ENCODE measurements around the gene DCAF16.

- TF ChIP-seq, protein P1, sequence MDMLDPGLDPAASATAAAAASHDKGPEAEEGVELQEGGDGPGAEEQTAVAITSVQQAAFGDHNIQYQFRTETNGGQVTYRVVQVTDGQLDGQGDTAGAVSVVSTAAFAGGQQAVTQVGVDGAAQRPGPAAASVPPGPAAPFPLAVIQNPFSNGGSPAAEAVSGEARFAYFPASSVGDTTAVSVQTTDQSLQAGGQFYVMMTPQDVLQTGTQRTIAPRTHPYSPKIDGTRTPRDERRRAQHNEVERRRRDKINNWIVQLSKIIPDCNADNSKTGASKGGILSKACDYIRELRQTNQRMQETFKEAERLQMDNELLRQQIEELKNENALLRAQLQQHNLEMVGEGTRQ (IDR thresholded peaks at IDR 0.05) = no peak
- TF ChIP-seq, protein P2, sequence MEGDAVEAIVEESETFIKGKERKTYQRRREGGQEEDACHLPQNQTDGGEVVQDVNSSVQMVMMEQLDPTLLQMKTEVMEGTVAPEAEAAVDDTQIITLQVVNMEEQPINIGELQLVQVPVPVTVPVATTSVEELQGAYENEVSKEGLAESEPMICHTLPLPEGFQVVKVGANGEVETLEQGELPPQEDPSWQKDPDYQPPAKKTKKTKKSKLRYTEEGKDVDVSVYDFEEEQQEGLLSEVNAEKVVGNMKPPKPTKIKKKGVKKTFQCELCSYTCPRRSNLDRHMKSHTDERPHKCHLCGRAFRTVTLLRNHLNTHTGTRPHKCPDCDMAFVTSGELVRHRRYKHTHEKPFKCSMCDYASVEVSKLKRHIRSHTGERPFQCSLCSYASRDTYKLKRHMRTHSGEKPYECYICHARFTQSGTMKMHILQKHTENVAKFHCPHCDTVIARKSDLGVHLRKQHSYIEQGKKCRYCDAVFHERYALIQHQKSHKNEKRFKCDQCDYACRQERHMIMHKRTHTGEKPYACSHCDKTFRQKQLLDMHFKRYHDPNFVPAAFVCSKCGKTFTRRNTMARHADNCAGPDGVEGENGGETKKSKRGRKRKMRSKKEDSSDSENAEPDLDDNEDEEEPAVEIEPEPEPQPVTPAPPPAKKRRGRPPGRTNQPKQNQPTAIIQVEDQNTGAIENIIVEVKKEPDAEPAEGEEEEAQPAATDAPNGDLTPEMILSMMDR (IDR thresholded peaks at IDR 0.05) = no peak
- TF ChIP-seq RCOR1 (IDR thresholded peaks at IDR 0.05; ENCODE audit: low read depth, low read length) (no peak), HDAC2 (IDR thresholded peaks at IDR 0.05) (no peak), JUN (IDR thresholded peaks at IDR 0.05) (no peak), NFE2L2 (conservative IDR thresholded peaks at IDR 0.05; ENCODE audit: low read length) (no peak)
- TF ChIP-seq, protein P3, sequence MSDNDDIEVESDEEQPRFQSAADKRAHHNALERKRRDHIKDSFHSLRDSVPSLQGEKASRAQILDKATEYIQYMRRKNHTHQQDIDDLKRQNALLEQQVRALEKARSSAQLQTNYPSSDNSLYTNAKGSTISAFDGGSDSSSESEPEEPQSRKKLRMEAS (IDR thresholded peaks at IDR 0.05) = no peak
Observed at GRCh38 chr4:17757621-17758020, 52.9 kb downstream of the DCAF16 start.

All from A549 (cell line).